GM13976 (cell line): ENCODE results near the gene KREMEN1.

Experiments used
- DNase-seq: peaks from one replicate; pipeline ENCODE4 v3.0.0; 2012; ENCODE audit warnings: low spot score
- CTCF ChIP-seq: IDR thresholded peaks from 2 replicates; pipeline ENCODE4 v1.5.1; 2012; ENCODE audit warnings: borderline replicate concordance, mild to moderate bottlenecking; ENCODE audit not compliant: insufficient read depth; ENCODE audit errors: extremely low read depth, missing control alignments, control extremely low read depth
- in situ Hi-C: fragments of 300-500 bp; cut with MboI; formaldehyde crosslinking; loops from one replicate; pipeline ENCODE4 v1.12.0; 2022; ENCODE audit warnings: low sequenced_read_pairs, mixed read lengths, inconsistent platforms; ENCODE audit not compliant: unreplicated experiment

The KREMEN1 gene

DNA sequence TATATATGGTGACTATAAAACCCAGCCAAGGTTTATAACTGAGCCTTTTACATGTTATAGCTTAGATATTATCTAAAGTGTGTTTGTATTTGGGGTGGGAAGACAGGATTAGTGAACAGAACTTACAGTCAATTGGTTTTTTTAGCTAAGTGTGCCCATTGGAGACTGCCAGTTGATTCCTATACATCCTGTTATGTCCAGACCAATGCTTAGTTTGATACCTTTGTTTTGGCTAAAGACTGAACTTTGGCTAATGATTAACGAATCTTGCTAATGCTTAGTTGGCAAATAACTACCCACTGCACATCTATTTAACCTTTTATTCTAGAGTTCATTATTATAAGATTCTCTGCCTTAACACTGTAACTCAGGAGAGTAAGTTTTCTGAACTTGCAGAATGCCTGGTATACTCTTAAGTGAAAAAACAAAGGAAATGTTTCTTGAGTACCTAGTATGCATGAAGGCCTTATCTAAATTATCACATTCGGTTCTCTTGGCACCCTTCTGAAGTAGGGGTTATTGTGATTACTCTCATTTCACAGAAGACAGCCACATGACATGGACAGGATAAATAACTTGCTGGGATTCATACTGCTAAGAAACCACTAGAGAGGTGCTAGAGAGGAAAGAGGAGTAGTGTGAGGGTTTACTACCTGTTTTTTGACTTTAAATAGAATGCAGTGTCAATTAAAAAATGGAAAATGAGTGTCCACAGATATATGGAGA is 54.0 kb downstream of the KREMEN1 start:
- in situ Hi-C loops = no loop called here
- TF ChIP-seq CTCF = no peak
- DNase-seq = no peak

DNA sequence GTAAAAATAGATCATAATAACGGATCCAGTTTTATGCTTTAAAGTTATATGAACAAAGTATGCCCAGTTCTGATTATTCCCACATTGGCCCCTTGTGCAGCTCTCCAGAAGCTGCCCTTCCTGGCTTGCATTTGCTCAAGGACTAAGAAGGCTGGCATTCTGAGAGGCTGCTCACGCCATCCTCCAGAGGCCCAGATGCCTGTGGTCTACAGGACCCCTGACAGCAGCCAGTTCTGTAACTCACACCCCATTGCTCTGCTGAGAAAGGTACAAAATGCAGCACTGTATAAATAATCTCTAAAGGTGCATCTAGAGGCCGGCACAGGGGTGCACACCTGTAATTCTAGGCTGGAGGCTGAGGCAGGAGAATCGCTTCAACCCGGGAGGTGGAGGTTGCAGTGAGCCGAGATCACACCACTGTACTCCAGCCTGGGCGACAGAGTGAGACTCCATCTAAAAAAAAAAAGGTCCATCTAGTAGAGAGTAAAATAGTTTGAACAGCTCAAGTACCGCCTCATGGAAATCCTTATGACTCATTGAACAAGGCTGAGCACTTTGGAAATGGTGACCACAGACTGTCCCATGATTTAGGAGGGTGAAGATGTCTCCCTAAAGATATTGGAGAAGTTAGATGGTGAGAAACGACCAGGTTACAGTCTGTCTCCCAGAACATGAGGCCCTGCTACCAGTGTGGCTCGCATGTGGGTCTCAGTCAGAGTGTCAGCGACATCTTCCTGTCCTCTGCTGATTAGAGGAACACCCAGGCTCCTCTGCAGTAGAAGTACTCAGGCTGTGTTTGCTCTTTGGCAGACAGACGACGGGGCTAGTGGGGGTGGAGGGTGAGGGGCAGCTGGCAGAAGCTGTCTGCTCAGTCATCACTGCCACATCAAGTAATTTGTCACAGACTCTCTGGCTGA is 56.3 kb downstream of the KREMEN1 start:
- no peak for TF ChIP-seq CTCF
- no peak for DNase-seq
- in situ Hi-C loops = no loop called here

GRCh38 chr22:29129808-29130140 is 56.9 kb downstream of the KREMEN1 start:
- in situ Hi-C loops = no loop called here
- DNase-seq = no peak

GRCh38 chr22:29130476-29130875 is 57.6 kb downstream of the KREMEN1 start:
- no peak for TF ChIP-seq CTCF
- in situ Hi-C loops = no loop called here
- DNase-seq = no peak

More at GRCh38 chr22:29129808-29130140, 56.9 kb downstream of the KREMEN1 start:
- no peak for TF ChIP-seq CTCF

DNA sequence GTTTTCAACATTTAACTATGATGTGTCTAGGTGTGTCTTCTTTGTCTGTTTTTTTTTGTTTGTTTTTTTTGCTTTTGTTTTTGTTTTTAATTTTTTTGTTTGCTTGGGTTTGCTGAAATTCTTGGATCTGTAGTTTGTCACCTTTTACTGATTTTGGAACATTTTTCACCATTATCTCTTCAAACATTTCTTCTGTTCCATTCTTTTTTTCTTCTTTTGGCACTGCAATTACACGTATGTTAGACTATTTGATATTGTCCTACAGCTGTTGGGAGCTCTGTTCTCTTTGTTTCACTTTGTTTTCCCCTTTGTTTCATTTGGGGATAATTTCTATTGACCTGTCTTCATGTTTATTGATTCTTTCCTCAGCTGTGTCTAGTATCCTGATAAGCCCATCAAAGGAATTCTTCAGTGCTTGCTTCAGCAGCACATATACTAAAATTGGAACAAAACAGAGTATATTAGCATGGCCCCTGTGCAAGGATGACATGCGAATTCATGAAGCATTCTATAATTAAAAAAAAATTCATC is 60.8 kb downstream of the KREMEN1 start:
- no peak for DNase-seq
- TF ChIP-seq CTCF = no peak
- in situ Hi-C loops = no loop called here

DNA sequence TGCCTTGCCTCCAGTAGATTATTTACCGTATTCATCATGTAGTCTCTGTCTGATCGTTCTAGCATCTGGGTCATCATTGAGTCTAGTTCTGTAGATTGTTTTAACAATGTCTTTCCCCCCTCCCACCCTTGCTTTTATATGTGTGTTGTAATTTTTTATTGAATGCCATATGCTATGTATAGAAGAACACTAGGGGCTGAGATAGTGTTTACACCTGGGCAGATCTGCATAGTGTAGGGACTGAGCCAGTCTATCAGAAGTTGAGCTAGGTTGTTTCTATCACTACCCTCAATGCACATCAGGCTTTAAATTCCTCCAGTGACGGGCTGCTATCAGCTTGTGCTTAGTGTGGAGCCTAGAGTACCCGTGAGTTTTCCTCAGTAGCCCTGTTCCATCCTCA is 61.6 kb downstream of the KREMEN1 start:
- DNase-seq = no peak
- in situ Hi-C loops = no loop called here
- no peak for TF ChIP-seq CTCF
